Psoas muscle (tissue), 8 donors: Measurements from ENCODE around the gene ZP1. TPM values are rescaled to one million over a fixed set of nuclear protein-coding genes. Genes with fewer than 3 reads are reported as not detected.
"Not testable (repeated sequence)": the region's sequence is repeated elsewhere in the genome, so short reads cannot be mapped to it uniquely, and the experiment has no call there.

Source experiments
- ATAC-seq, 4 donors: fragments of 200-7000 bp; cut with Tn5 transposase; one replicate each; pipeline ENCODE4 v1.9.1; 2020; ENCODE audit warnings: moderate library complexity in 3 of 4, mild to moderate bottlenecking in 2 of 4
- DNase-seq, 2 donors: peaks; one replicate each; pipeline ENCODE4 v3.0.0-alpha.2; 2020
- H3K27ac ChIP-seq: fragments of 200-600 bp; one replicate; pipeline ENCODE4 v1.8.0; 2022
- H3K27me3 ChIP-seq, 3 donors: fragments of 200-600 bp in 1 of 3; one replicate each; pipeline versions ENCODE4 v1.6.1 to v1.8.0; 2013 to 2022; ENCODE audit warnings: low read length in 2 of 3, mild to moderate bottlenecking in 2 of 3, moderate library complexity in 1 of 3; ENCODE audit not compliant: insufficient read depth in 3 of 3
- H3K36me3 ChIP-seq, 2 donors: fragments of 200-600 bp in 1 of 2; one replicate each; pipeline versions ENCODE4 v1.6.1 to v1.8.0; 2013 to 2022; ENCODE audit warnings: low read depth in 1 of 2, mild to moderate bottlenecking in 1 of 2, moderate library complexity in 1 of 2; ENCODE audit not compliant: insufficient read depth in 1 of 2
- H3K4me1 ChIP-seq: fragments of 200-600 bp; one replicate; pipeline ENCODE4 v1.8.0; 2022
- H3K4me3 ChIP-seq: fragments of 200-600 bp; one replicate; pipeline ENCODE4 v1.8.0; 2022; ENCODE audit warnings: mild to moderate bottlenecking
- H3K9me3 ChIP-seq: fragments of 200-600 bp; one replicate; pipeline ENCODE4 v1.8.0; 2022
- WGBS, 3 donors: extraction: QIAGEN DNeasy Blood & Tissue Kit; methylation state at CpG; one replicate each; pipeline versions ENCODE4 v1.1.6 to v1.1.7; 2013; 5-methylcytosine and 5-hydroxymethylcytosine counted together
- intact Hi-C, 2 donors: fragments of 100-400 bp; cut with DNase I; formaldehyde crosslinking; loops; one replicate each; pipeline versions ENCODE4 v1.11.0 to v1.14.2; 2022
- polyA plus RNA-seq, 3 donors: library from polyadenylated mRNA; stranded (reverse); fragments of 200-250 nt; gene quantifications; one replicate each; pipeline ENCODE4 v1.2.3, GENCODE V29; 2013
- total RNA-seq, 4 donors: library from RNA; stranded (reverse); fragmentation: NEBNext Ultra II Directional in 2 of 4; extraction: Animal tissue kit (Norgen Biotek cat#: 25700) in 2 of 4; gene quantifications; one replicate each; pipeline versions ENCODE4 v1.2.1 to v1.2.4, GENCODE V29; 2021 to 2023
- TF ChIP-seq, protein P1 (sequence below): fragments of 200-600 bp; IDR thresholded peaks from one replicate; pipeline ENCODE4 v1.8.0; 2022; ENCODE audit warnings: antibody characterized with exemption
- donor health status: healthy with polysubstance abuse.
- donor health status: DM: no; HTN: no; CAD: no; lungs with moderate emphysema.
- donor health status: Bipolar disorder and iron deficiency.
- donor health status: healthy.
- donor health status: DM: yes; HTN: yes; CAD: no.
- donor health status: DM: no; HTN: no; CAD: no.
- donor health status: DM: no; HTN: no; CAD: no.
- donor health status: DM: yes; HTN: yes; CAD: no.

Gene ZP1
- total and polyA plus RNA-seq, 7 donors: 0.18 to 0.52 (median 0.29) TPM; not detected in 3

DNA sequence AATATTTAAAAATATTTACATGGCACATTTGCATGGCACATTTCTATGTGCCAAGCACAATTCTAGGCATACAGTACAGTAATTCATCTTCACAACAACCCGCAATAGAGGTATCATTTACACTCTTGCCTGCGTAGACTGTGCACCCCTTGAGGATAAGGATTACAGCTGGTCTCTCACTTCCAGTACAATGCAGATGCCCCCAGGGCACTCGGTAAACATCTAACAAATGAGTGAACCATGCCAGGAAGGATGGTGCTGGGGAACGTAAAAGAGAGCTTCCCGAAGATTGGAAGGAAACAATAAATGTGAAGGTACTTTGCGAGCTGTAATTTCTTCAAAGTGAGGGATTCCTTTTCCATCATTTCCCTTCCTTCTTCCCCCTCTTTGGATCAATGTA lies 37.7 kb downstream of the ZP1 start:
- peak overlapping the region; percentile 99 for H3K4me3 ChIP-seq
- H3K27me3 ChIP-seq: no peaks in the 10 kb centered on the region
- intact Hi-C loops: no loop called here
- H3K4me1 ChIP-seq: peaks cover 16% of the 10 kb centered on the region
- no peaks in the 10 kb centered on the region for H3K9me3 ChIP-seq
- ATAC-seq (no peak), DNase-seq (no peak)
- TF ChIP-seq, protein P1, sequence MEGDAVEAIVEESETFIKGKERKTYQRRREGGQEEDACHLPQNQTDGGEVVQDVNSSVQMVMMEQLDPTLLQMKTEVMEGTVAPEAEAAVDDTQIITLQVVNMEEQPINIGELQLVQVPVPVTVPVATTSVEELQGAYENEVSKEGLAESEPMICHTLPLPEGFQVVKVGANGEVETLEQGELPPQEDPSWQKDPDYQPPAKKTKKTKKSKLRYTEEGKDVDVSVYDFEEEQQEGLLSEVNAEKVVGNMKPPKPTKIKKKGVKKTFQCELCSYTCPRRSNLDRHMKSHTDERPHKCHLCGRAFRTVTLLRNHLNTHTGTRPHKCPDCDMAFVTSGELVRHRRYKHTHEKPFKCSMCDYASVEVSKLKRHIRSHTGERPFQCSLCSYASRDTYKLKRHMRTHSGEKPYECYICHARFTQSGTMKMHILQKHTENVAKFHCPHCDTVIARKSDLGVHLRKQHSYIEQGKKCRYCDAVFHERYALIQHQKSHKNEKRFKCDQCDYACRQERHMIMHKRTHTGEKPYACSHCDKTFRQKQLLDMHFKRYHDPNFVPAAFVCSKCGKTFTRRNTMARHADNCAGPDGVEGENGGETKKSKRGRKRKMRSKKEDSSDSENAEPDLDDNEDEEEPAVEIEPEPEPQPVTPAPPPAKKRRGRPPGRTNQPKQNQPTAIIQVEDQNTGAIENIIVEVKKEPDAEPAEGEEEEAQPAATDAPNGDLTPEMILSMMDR: no peak
- H3K36me3 ChIP-seq: peaks cover 8 to 45% of the 10 kb centered on the region in 2 donors
- H3K27ac ChIP-seq: peak overlapping the region; percentile 93
- WGBS, 3 donors: 32 to 44% (median 38%) methylated on average over 6 of the region's 6 CpGs

DNA sequence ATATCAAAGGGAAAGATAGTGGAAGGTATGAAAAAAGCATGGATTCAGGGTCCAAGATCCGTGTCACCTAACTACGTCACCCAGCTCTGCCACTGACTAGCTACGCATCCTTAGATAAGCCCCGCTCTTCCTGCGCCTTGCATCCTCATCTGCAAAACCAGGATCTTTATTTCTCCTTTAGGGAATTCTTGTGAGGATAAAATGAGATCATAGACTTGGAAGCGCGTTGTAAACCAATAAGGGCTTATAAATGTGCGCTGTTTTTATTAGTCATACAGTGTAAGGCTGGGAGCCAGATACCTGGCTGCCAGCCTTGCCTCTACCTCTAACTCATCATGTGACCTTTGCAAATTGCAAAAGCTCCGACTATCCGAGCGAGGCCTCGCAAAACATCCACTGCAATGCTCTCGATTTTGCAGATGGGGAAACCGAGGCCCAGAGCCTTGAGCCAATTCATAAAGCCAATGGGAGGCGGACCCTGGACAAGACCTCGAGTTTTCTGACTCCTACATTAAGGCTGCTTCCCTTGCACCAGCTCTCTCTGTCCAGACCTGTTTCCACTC lies 38.3 kb downstream of the ZP1 start:
- peak overlapping the region; percentile 93 for H3K27ac ChIP-seq
- peak overlapping the region; percentile 99 for H3K4me3 ChIP-seq
- ATAC-seq (peak; percentile 36 to 56 (median 43)), DNase-seq (no peak)
- 6 to 10% (median 9%) methylated on average over 16 of the region's 16 CpGs for WGBS, 3 donors
- H3K9me3 ChIP-seq: no peaks in the 10 kb centered on the region
- H3K4me1 ChIP-seq: peaks cover 16% of the 10 kb centered on the region
- H3K27me3 ChIP-seq: no peaks in the 10 kb centered on the region
- intact Hi-C loops: no loop called here
- peaks cover 8 to 39% of the 10 kb centered on the region in 2 donors for H3K36me3 ChIP-seq
- TF ChIP-seq, protein P1: no peak

DNA sequence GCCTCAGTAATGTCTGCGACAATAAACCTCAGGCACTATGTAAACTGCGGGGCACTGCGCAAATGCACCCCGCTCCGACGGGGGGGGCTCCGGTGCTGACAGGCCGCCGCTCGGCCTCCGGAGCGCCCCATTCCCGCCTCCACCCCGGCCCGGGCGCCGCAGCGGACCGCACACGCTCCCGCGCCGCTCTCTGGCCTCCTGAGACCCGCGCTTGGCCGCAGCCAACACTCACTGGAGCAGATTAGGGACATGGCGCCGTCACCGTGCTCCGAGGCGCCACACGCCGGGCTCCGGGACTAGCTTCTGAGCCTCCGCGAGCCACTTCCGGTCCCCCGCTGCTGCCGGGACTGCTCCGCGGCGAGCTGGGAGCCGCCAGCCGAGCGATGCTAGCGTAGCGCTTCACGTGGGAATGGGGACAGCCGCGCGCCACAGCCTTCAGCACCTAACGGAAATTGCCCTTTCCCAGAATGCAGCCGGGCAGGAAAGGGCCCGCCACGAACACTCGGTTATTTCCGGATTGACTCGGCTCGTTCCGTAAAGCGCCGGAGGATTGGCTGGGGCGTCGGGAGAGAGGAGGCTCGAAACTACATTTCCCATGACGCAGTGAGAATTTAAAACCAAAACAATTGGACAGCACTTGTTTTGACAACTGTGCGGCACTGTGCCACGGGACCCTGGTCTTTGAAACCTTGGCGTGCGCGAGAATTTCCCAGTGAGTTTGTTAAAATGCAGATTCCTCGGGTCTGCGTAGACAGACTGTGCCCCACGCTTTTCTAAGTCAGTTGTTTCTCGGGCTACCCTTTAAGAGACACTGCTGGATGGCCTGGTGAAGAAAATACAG lies 39.0 kb downstream of the ZP1 start, which contains the start of gene PRPF19:
TSS of gene PRPF19 (minus strand) at position 454 of the 841 bp plus-strand sequence. CDS start at position 251, 203 bp downstream.
- DNase-seq (peak; percentile 97 to 99), ATAC-seq (peak; percentile 96 to 98 (median 98))
- TF ChIP-seq, protein P1: no peak
- Histone ChIP-seq H3K36me3 (peaks cover 7 to 32% of the 10 kb centered on the region in 2 donors), H3K4me1 (peaks cover 16% of the 10 kb centered on the region), H3K27ac (peak within 1 kb of the TSS; percentile 93), H3K4me3 (peak within 1 kb of the TSS; percentile 99), H3K9me3 (no peaks in the 10 kb centered on the region), H3K27me3 (no peaks in the 10 kb centered on the region)
- WGBS, 3 donors: 0 to 1% (median 0%) methylated on average over 68 to 75 of the region's 75 CpGs
- intact Hi-C loops: no loop called here

DNA sequence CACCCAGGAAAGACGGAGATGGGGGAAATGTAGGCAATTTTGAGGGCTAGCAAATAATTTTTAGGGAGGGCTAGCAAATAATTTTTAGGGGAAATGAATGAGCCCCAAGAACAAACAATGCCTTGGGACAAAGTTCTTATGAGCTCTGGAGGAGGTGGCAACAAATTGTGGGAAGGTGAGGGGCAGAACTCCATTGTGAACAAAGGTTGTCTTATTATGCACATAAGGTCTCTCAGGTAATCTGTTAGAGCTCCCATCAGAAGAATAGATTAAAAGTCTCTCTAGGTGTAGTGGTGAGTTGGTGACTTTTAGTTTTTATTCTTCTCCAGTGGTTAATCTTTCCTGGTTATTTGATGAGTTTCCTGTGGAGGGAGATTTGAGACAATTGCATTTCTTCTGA lies 41.5 kb downstream of the ZP1 start:
- ATAC-seq: no peak
- Histone ChIP-seq H3K9me3 (no peaks in the 10 kb centered on the region), H3K4me3 (no peak overlapping the region), H3K4me1 (peaks cover 32% of the 10 kb centered on the region), H3K27me3 (no peaks in the 10 kb centered on the region), H3K36me3 (peaks cover 0 to 10% of the 10 kb centered on the region in 2 donors), H3K27ac (no peak overlapping the region)
- DNase-seq: no peak
- TF ChIP-seq, protein P1: no peak
- 29 to 60% (median 35%) methylated on average over 1 of the region's 1 CpG for WGBS, 3 donors
- intact Hi-C loops: no loop called here

DNA sequence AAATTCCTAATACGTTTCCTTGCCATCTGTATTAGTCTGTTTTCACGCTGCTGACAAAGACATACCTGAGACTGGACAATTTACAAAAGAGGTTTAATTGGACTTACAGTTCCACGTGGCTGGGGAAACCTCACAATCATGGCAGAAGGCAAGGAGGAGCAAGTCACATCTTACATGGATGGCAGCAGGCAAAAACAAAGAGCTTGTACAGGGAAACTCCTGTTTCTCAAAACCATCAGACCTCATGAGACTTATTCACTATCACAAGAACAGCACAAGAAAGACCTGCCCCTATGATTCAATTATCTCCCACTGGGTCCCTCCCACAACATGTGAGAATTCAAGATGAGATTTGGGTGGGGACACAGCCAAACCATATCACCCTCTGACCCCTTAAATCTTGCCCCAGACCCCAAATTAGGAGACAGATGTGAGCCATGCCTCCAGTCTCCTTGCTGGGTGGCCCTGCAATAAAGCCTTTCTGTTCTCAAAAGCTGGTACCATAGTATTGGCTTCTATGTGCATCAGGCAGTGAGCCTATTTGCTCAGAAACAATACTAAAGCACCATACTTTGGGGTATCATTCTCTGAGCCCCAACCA lies 42.4 kb downstream of the ZP1 start:
- DNase-seq, H3K27ac ChIP-seq, H3K9me3 ChIP-seq, intact Hi-C loops, ATAC-seq, H3K36me3 ChIP-seq, H3K4me3 ChIP-seq, H3K27me3 ChIP-seq: not testable (repeated sequence)
- WGBS, 3 donors: 57 to 62% (median 61%) methylated on average over 3 of the region's 3 CpGs
- H3K4me1 ChIP-seq: peaks cover 24% of the 10 kb centered on the region
